Mucosa of gallbladder (tissue), 1 donor: ENCODE results near the gene ZFP14. TPM values are rescaled to one million over a fixed set of nuclear protein-coding genes. Genes with fewer than 3 reads are reported as not detected.
"Not testable (repeated sequence)": the region's sequence is repeated elsewhere in the genome, so short reads cannot be mapped to it uniquely, and the experiment has no call there.

ENCODE experiments used
- DNase-seq: peaks from one replicate; pipeline ENCODE4 v3.0.0-alpha.2; 2020; ENCODE audit warnings: low spot score
- total RNA-seq: library from RNA; stranded (reverse); gene quantifications from one replicate; pipeline ENCODE4 v1.2.1, GENCODE V29; 2021
- donor health status: DM: no; HTN: no; CAD: no.

The ZFP14 gene
- total RNA-seq, 1 donor from 2014 or later, result 12.0 TPM

GRCh38 chr19:36331353-36332228 lies 47.4 kb downstream of the ZFP14 start:
- peak; percentile 96 for DNase-seq

GRCh38 chr19:36330216-36330615 lies 48.8 kb downstream of the ZFP14 start:
- DNase-seq, result no peak

GRCh38 chr19:36329534-36329933 lies 49.5 kb downstream of the ZFP14 start:
- not testable (repeated sequence) for DNase-seq

GRCh38 chr19:36326649-36327048 lies 52.4 kb downstream of the ZFP14 start:
- DNase-seq, result not testable (repeated sequence)

GRCh38 chr19:36315164-36315563 lies 63.8 kb downstream of the ZFP14 start:
- not testable (repeated sequence) for DNase-seq

- not testable (repeated sequence) for DNase-seq
These were observed 64.9 kb downstream of the ZFP14 start for GRCh38 chr19:36314053-36314452.

- DNase-seq, result not testable (repeated sequence)
These were observed 67.8 kb downstream of the ZFP14 start for GRCh38 chr19:36311098-36311760.

GRCh38 chr19:36310416-36310990 lies 68.5 kb downstream of the ZFP14 start:
- not testable (repeated sequence) for DNase-seq

GRCh38 chr19:36309759-36310158 lies 69.2 kb downstream of the ZFP14 start:
- DNase-seq, result not testable (repeated sequence)

- DNase-seq, result not testable (repeated sequence)
These were observed 69.7 kb downstream of the ZFP14 start for GRCh38 chr19:36309309-36309708.

- DNase-seq, result not testable (repeated sequence)
These were observed 86.7 kb downstream of the ZFP14 start for GRCh38 chr19:36292317-36292716.

Other genes with a start within 250 kb of the ZFP14 start
- gene CAPNS1, start 239.1 kb downstream of the ZFP14 start, total RNA-seq, result 584 TPM
- gene COX7A1, start 226.8 kb downstream of the ZFP14 start, total RNA-seq, result 55.7 TPM
- gene ZNF565, start 164.5 kb downstream of the ZFP14 start, total RNA-seq, result 5.3 TPM
- gene ZNF146, start 164.1 kb downstream of the ZFP14 start, total RNA-seq, result 40.2 TPM
- gene ZFP82, start 39.4 kb upstream of the ZFP14 start, total RNA-seq, result 6.9 TPM
- gene ZNF566, start 110.4 kb upstream of the ZFP14 start, total RNA-seq, result 11.4 TPM
- 16.6 TPM for gene ZNF260, start 149.1 kb upstream of the ZFP14 start, total RNA-seq
- gene ZNF529, start 194.1 kb upstream of the ZFP14 start, total RNA-seq, result 14.2 TPM
- 8.4 TPM for gene ZNF382, start 226.1 kb upstream of the ZFP14 start, total RNA-seq